ENCODE results near the gene CTF1.

GRCh38 chr16:30902029-30902972 is 5.9 kb downstream of the CTF1 start:
- peak in 3 of 4 experiments; percentile 42 to 93 (median 88) for TF ChIP-seq CTCF (IDR thresholded peaks at IDR 0.05)
- no peak for TF ChIP-seq POLR2A (IDR thresholded peaks at IDR 0.05)
